H9 (cell line): Measurements from ENCODE around the gene RBKS. TPM values are rescaled to one million over a fixed set of nuclear protein-coding genes. Genes with fewer than 3 reads are reported as not detected.

Experiments used
- DNase-seq: peaks from one replicate; pipeline ENCODE4 v3.0.0-alpha.2; 2017
- H2AFZ ChIP-seq: one replicate; pipeline ENCODE4 v1.6.1; 2013; ENCODE audit warnings: mild to moderate bottlenecking, low read length, control low read depth, moderate library complexity
- H2AK5ac ChIP-seq: 2 replicates; pipeline ENCODE4 v1.6.1; 2013; ENCODE audit warnings: low read length, control low read depth, mixed read lengths; ENCODE audit not compliant: insufficient read length
- H2BK120ac ChIP-seq: one replicate; pipeline ENCODE4 v1.6.1; 2013; ENCODE audit warnings: low read depth, mild to moderate bottlenecking, low read length, control low read depth, inconsistent platforms; ENCODE audit not compliant: poor library complexity, severe bottlenecking
- H2BK12ac ChIP-seq: 2 replicates; pipeline ENCODE4 v1.6.1; 2013; ENCODE audit warnings: low read length, control low read depth, mixed read lengths, low read depth; ENCODE audit not compliant: insufficient read length
- H2BK15ac ChIP-seq: 2 replicates; pipeline ENCODE4 v1.6.1; 2013; ENCODE audit warnings: low read depth, low read length, control low read depth
- H2BK20ac ChIP-seq: one replicate; pipeline ENCODE4 v1.6.1; 2013; ENCODE audit warnings: low read depth, mild to moderate bottlenecking, low read length, control low read depth, inconsistent platforms; ENCODE audit not compliant: poor library complexity, severe bottlenecking
- H2BK5ac ChIP-seq: 2 replicates; pipeline ENCODE4 v1.6.1; 2013; ENCODE audit warnings: low read length, control low read depth, mixed read lengths; ENCODE audit not compliant: insufficient read length
- H3K14ac ChIP-seq: 2 replicates; pipeline ENCODE4 v1.6.1; 2013; ENCODE audit warnings: low read length, control low read depth; ENCODE audit not compliant: insufficient read depth
- H3K18ac ChIP-seq: 2 replicates; pipeline ENCODE4 v1.6.1; 2013; ENCODE audit warnings: low read depth, mild to moderate bottlenecking, mixed read lengths, low read length, control low read depth; ENCODE audit not compliant: insufficient read length
- H3K23ac ChIP-seq: 2 replicates; pipeline ENCODE4 v1.6.1; 2013; ENCODE audit warnings: low read length, control low read depth, mixed read lengths, low read depth; ENCODE audit not compliant: insufficient read length
- H3K23me2 ChIP-seq: 2 replicates; pipeline ENCODE4 v1.6.1; 2013; ENCODE audit warnings: low read depth, mild to moderate bottlenecking, mixed read lengths, low read length, control low read depth; ENCODE audit not compliant: insufficient read length, poor library complexity, severe bottlenecking
- H3K27ac ChIP-seq: 2 replicates; pipeline ENCODE4 v1.5.1; 2013; ENCODE audit warnings: low read length, control low read depth, mixed read lengths, low read depth; ENCODE audit not compliant: insufficient read length
- H3K27me3 ChIP-seq: 2 replicates; pipeline ENCODE4 v1.6.1; 2013; ENCODE audit warnings: low read length, control low read depth, inconsistent platforms; ENCODE audit not compliant: insufficient read depth
- H3K4ac ChIP-seq: 2 replicates; pipeline ENCODE4 v1.6.1; 2013; ENCODE audit warnings: low read depth, mild to moderate bottlenecking, control low read depth, inconsistent platforms, low read length, moderate library complexity
- H3K4me1 ChIP-seq: 2 replicates; pipeline ENCODE4 v1.6.1; 2013; ENCODE audit warnings: low read length, control low read depth, inconsistent platforms; ENCODE audit not compliant: insufficient read depth
- H3K4me2 ChIP-seq: 2 replicates; pipeline ENCODE4 v1.6.1; 2013; ENCODE audit warnings: low read length, control low read depth, mixed read lengths; ENCODE audit not compliant: insufficient read length, insufficient read depth
- H3K56ac ChIP-seq: 2 replicates; pipeline ENCODE4 v1.6.1; 2013; ENCODE audit warnings: low read depth, mild to moderate bottlenecking, mixed read lengths, low read length, control low read depth; ENCODE audit not compliant: insufficient read length
- H3K79me1 ChIP-seq: 2 replicates; pipeline ENCODE4 v1.6.1; 2013; ENCODE audit warnings: low read depth, mild to moderate bottlenecking, moderate library complexity, low read length, control low read depth, inconsistent platforms; ENCODE audit not compliant: insufficient read depth, poor library complexity, severe bottlenecking
- H3K79me2 ChIP-seq: 2 replicates; pipeline ENCODE4 v1.6.1; 2013; ENCODE audit warnings: low read length, control low read depth, inconsistent platforms; ENCODE audit not compliant: insufficient read depth
- H3K9ac ChIP-seq: 2 replicates; pipeline ENCODE4 v1.6.1; 2013; ENCODE audit warnings: low read length, control low read depth, mixed read lengths; ENCODE audit not compliant: insufficient read length; ENCODE audit errors: extremely low read depth
- H3K9me3 ChIP-seq: one replicate; pipeline ENCODE4 v1.6.1; 2013; ENCODE audit warnings: low read depth, low read length, inconsistent platforms; ENCODE audit not compliant: control insufficient read depth
- H3T11ph ChIP-seq: one replicate; pipeline ENCODE4 v1.6.1; 2013; ENCODE audit warnings: mild to moderate bottlenecking, low read length, control low read depth, inconsistent platforms
- H4K20me1 ChIP-seq: one replicate; pipeline ENCODE4 v1.6.1; 2013; ENCODE audit not compliant: control insufficient read depth, insufficient read length, insufficient read depth
- H4K5ac ChIP-seq: 2 replicates; pipeline ENCODE4 v1.6.1; 2013; ENCODE audit warnings: low read depth, mild to moderate bottlenecking, mixed read lengths, low read length, control low read depth; ENCODE audit not compliant: insufficient read length
- H4K8ac ChIP-seq: replicated peaks from 2 replicates; pipeline ENCODE4 v1.6.1; 2013; ENCODE audit warnings: low read length, control low read depth, mixed read lengths, low read depth; ENCODE audit not compliant: insufficient read length
- H4K91ac ChIP-seq: 2 replicates; pipeline ENCODE4 v1.6.1; 2013; ENCODE audit warnings: low read depth, mild to moderate bottlenecking, moderate library complexity, mixed read lengths, low read length, control low read depth; ENCODE audit not compliant: insufficient read length
- H3K27ac Mint-ChIP-seq, 3 experiments: 2 replicates in 2 of 3; 3 replicates in 1 of 3; pipeline ENCODE4 v1.8.0; 2020 to 2021; ENCODE audit warnings: mixed read lengths in 3 of 3, mild to moderate bottlenecking in 1 of 3, moderate library complexity in 1 of 3
- H3K27me3 Mint-ChIP-seq: 2 replicates; pipeline ENCODE4 v1.8.0; 2021; ENCODE audit warnings: low read depth, mild to moderate bottlenecking, moderate library complexity, mixed read lengths
- H3K36me3 Mint-ChIP-seq, 3 experiments: 2 replicates in 2 of 3; 3 replicates in 1 of 3; pipeline ENCODE4 v1.8.0; 2020 to 2021; ENCODE audit warnings: low read depth in 3 of 3, mixed read lengths in 3 of 3; ENCODE audit not compliant: insufficient read depth in 1 of 3
- H3K4me1 Mint-ChIP-seq, 2 experiments: 2 replicates each; pipeline ENCODE4 v1.8.0; 2020; ENCODE audit warnings: mixed read lengths in 2 of 2
- H3K4me3 Mint-ChIP-seq, 2 experiments: 2 replicates in 1 of 2; 3 replicates in 1 of 2; pipeline ENCODE4 v1.8.0; 2020 to 2021; ENCODE audit warnings: mild to moderate bottlenecking in 2 of 2, mixed read lengths in 2 of 2, moderate library complexity in 1 of 2
- H3K9me3 Mint-ChIP-seq, 2 experiments: 2 replicates in 1 of 2; 3 replicates in 1 of 2; pipeline ENCODE4 v1.8.0; 2020; ENCODE audit warnings: mild to moderate bottlenecking in 2 of 2, mixed read lengths in 2 of 2, moderate library complexity in 1 of 2
- CTCF ChIP-seq: fragments of 200-600 bp; sonication (generic); conservative IDR thresholded peaks from 3 replicates; pipeline ENCODE4 v1.8.0; 2021; ENCODE audit warnings: antibody characterized with exemption, mild to moderate bottlenecking
- WGBS: extraction: QIAGEN DNeasy Blood & Tissue Kit; methylation state at CpG from one replicate; pipeline ENCODE4 v1.1.7; 2013; ENCODE audit warnings: missing lambda C conversion rate, low lambda C conversion rate, mixed read lengths; ENCODE audit not compliant: insufficient read length; ENCODE audit errors: extremely low coverage; 5-methylcytosine and 5-hydroxymethylcytosine counted together
- total RNA-seq: library from RNA; stranded (reverse); gene quantifications from 2 replicates; pipeline ENCODE4 v1.2.1, GENCODE V29; 2021

RBKS gene
- total RNA-seq, 1 experiment from 2014 or later = 2.3 TPM

DNA sequence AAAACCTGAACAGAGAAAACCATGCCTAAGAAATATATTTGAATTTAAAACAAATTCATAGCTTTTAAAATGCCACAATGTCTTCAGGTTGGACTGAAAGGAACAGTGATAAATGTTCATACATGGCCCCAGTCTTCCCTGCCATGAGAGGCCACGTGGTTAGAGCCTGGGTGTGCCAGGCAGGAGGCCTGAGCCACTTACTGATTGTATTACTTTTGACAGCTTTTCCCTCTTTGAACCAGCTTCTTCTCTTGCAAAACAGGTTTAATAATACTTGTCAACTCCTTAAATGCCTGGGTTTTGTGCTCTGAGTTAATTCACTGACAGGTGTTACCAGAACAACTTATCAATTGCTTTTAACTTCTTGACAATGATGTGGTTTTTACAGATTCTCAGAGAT is 27.0 kb downstream of the RBKS start:
- Histone ChIP-seq H2AFZ (no peak overlapping the region), H2BK12ac (no peak overlapping the region), H3K4me2 (no peak overlapping the region), H3K4ac (no peak overlapping the region), H3K18ac (no peak overlapping the region), H3K27ac (no peak overlapping the region), H3K4me1 (no peaks in the 10 kb centered on the region), H3K9me3 (no peaks in the 10 kb centered on the region), H3T11ph (no peak overlapping the region), H2BK5ac (no peak overlapping the region), H3K14ac (no peak overlapping the region), H3K79me2 (no peaks in the 10 kb centered on the region), H2AK5ac (no peak overlapping the region), H3K79me1 (no peaks in the 10 kb centered on the region), H3K27me3 (peaks cover 3% of the 10 kb centered on the region; the same call in 1 of the 2 replicates), H2BK15ac (no peak overlapping the region), H4K5ac (no peak overlapping the region), H3K23me2 (no peaks in the 10 kb centered on the region), H3K23ac (no peak overlapping the region), H2BK20ac (no peak overlapping the region), H4K20me1 (no peaks in the 10 kb centered on the region), H4K8ac (no peak overlapping the region), H3K9ac (no peak overlapping the region), H2BK120ac (no peak overlapping the region), H4K91ac (no peak overlapping the region), H3K56ac (no peak overlapping the region)
- H3K4me1 Mint-ChIP-seq = peaks cover 0 to 2% of the 10 kb centered on the region in 2 experiments; a peak in 1 of 4 replicates
- WGBS = no CpG with 5 or more reads among the region's 1 CpG
- H3K9me3 Mint-ChIP-seq = peaks cover 2 to 3% of the 10 kb centered on the region in 2 experiments; a peak in 3 of 5 replicates
- DNase-seq = no peak
- no peak for TF ChIP-seq CTCF
- H3K27me3 Mint-ChIP-seq = peaks cover 56% of the 10 kb centered on the region
- H3K36me3 Mint-ChIP-seq = no peaks in the 10 kb centered on the region; a peak in 1 of 7 replicates
- H3K27ac Mint-ChIP-seq = no peak overlapping the region
- no peak overlapping the region for H3K4me3 Mint-ChIP-seq
